ENCODE measurements around the gene EPHB6. TPM values are rescaled to one million over a fixed set of nuclear protein-coding genes. Genes with fewer than 3 reads are reported as not detected.

The EPHB6 gene
- total RNA-seq, 1 donor from 2014 or later: 4.4 TPM

GRCh38 chr7:142894985-142895593 is 40.2 kb downstream of the EPHB6 start:
- DNase-seq: no peak
- no peak overlapping the region for H3K4me3 ChIP-seq
- no peaks in the 10 kb centered on the region for H3K36me3 ChIP-seq
- H3K27ac ChIP-seq (replicated peaks): no peak overlapping the region
- H3K4me1 ChIP-seq: no peaks in the 10 kb centered on the region
- peaks cover 66% of the 10 kb centered on the region for H3K27me3 ChIP-seq (ENCODE audit: low read depth)
- no peaks in the 10 kb centered on the region for H3K9me3 ChIP-seq (replicated peaks)
- intact Hi-C loops (cut with micrococcal nuclease): no loop called here
- no peak for TF ChIP-seq CTCF (IDR thresholded peaks at IDR 0.05; ENCODE audit: borderline replicate concordance)

- Histone ChIP-seq H3K4me1 (no peaks in the 10 kb centered on the region), H3K9me3 (replicated peaks) (no peaks in the 10 kb centered on the region), H3K27me3 (ENCODE audit: low read depth) (peaks cover 62% of the 10 kb centered on the region), H3K27ac (replicated peaks) (no peak overlapping the region), H3K4me3 (no peak overlapping the region), H3K36me3 (no peaks in the 10 kb centered on the region)
- no peak for TF ChIP-seq CTCF (IDR thresholded peaks at IDR 0.05; ENCODE audit: borderline replicate concordance)
- intact Hi-C loops (cut with micrococcal nuclease): no loop called here
- no peak for DNase-seq
Measured at GRCh38 chr7:142896151-142896550, 41.3 kb downstream of the EPHB6 start.

GRCh38 chr7:142896741-142897379 is 42.0 kb downstream of the EPHB6 start:
- no peak for DNase-seq
- no peaks in the 10 kb centered on the region for H3K36me3 ChIP-seq
- H3K4me3 ChIP-seq: no peak overlapping the region
- H3K27me3 ChIP-seq (ENCODE audit: low read depth): peaks cover 55% of the 10 kb centered on the region
- no peak for TF ChIP-seq CTCF (IDR thresholded peaks at IDR 0.05; ENCODE audit: borderline replicate concordance)
- no peaks in the 10 kb centered on the region for H3K9me3 ChIP-seq (replicated peaks)
- no peak overlapping the region for H3K27ac ChIP-seq (replicated peaks)
- intact Hi-C loops (cut with micrococcal nuclease): no loop called here
- no peaks in the 10 kb centered on the region for H3K4me1 ChIP-seq

- Histone ChIP-seq H3K4me1 (no peaks in the 10 kb centered on the region), H3K27ac (replicated peaks) (no peak overlapping the region), H3K36me3 (no peaks in the 10 kb centered on the region), H3K4me3 (no peak overlapping the region), H3K27me3 (ENCODE audit: low read depth) (peaks cover 48% of the 10 kb centered on the region), H3K9me3 (replicated peaks) (no peaks in the 10 kb centered on the region)
- no peak for TF ChIP-seq CTCF (IDR thresholded peaks at IDR 0.05; ENCODE audit: borderline replicate concordance)
- no peak for DNase-seq
- intact Hi-C loops (cut with micrococcal nuclease): no loop called here
Measured at GRCh38 chr7:142897691-142898090, 42.8 kb downstream of the EPHB6 start.

- Histone ChIP-seq H3K4me1 (no peaks in the 10 kb centered on the region), H3K27me3 (ENCODE audit: low read depth) (peaks cover 42% of the 10 kb centered on the region), H3K9me3 (replicated peaks) (peaks cover 1% of the 10 kb centered on the region), H3K36me3 (no peaks in the 10 kb centered on the region), H3K4me3 (no peak overlapping the region), H3K27ac (replicated peaks) (no peak overlapping the region)
- TF ChIP-seq CTCF (IDR thresholded peaks at IDR 0.05; ENCODE audit: borderline replicate concordance): no peak
- no peak for DNase-seq
- intact Hi-C loops (cut with micrococcal nuclease): no loop called here
Measured at GRCh38 chr7:142898377-142899170, 43.7 kb downstream of the EPHB6 start.

Data from left ventricle myocardium inferior (tissue), 1 donor.